GM12878 (cell line): ENCODE measurements around the gene EFNA3. TPM values are rescaled to one million over a fixed set of nuclear protein-coding genes. Genes with fewer than 3 reads are reported as not detected.

Experiments
- ATAC-seq: fragments of 200-7000 bp; cut with Tn5 transposase; 3 replicates; pipeline ENCODE4 v1.9.1; 2020; ENCODE audit warnings: mild to moderate bottlenecking, moderate library complexity
- BruUV-seq: library from RNA; stranded (reverse); fragments of 400-500 nt; replicated peaks from 2 replicates; lab custom pipeline; 2021; lab: Mats Ljungman, UMichigan
- CTCF ChIA-PET: fragments of 300-600 bp; sonication (Branson Sonifier 250); formaldehyde crosslinking; extraction: SDS; loops from one replicate; lab custom pipeline; 2021; ENCODE audit warnings: inconsistent platforms; lab: Yijun Ruan, JAX
- POLR2A ChIA-PET: fragments of 350-600 bp; formaldehyde crosslinking; extraction: SDS; loops from one replicate; lab custom pipeline; 2021; ENCODE audit warnings: inconsistent platforms; lab: Charles Lee
- RAD21 ChIA-PET: fragments of 300-600 bp; sonication (Branson Sonifier 250); formaldehyde crosslinking; loops from one replicate; lab custom pipeline; 2023; ENCODE audit warnings: antibody characterized with exemption; ENCODE audit not compliant: unreplicated experiment; lab: Charles Lee
- SMC1A ChIA-PET: fragments of 300-600 bp; sonication (Branson Sonifier 250); formaldehyde crosslinking; loops from one replicate; lab custom pipeline; 2023; ENCODE audit not compliant: unreplicated experiment, uncharacterized antibody; lab: Charles Lee
- DNase-seq: peaks from one replicate; pipeline ENCODE4 v3.0.0-alpha.2; 2011; ENCODE audit warnings: low read depth, low spot score
- FAIRE-seq: peaks from 3 replicates; lab custom pipeline; 2011; peaks lifted over from hg19 to GRCh38; lab: Jason Lieb, UNC
- H2AFZ ChIP-seq: 2 replicates; pipeline ENCODE4 v1.6.0; 2011; ENCODE audit warnings: low read depth, low read length, control low read depth; ENCODE audit not compliant: control insufficient read depth
- H3K27ac ChIP-seq: 2 replicates; pipeline ENCODE4 v1.5.1; 2011; ENCODE audit warnings: control low read depth; ENCODE audit not compliant: control insufficient read depth, insufficient read depth
- H3K27me3 ChIP-seq, 2 experiments: replicated peaks in 1 of 2; 2 replicates each; pipeline versions ENCODE4 v1.6.0 to v1.6.1; 2011; ENCODE audit warnings: low read length in 1 of 2; ENCODE audit not compliant: control insufficient read depth in 2 of 2, insufficient read depth in 2 of 2
- H3K36me3 ChIP-seq, 2 experiments: 2 replicates each; pipeline ENCODE4 v1.5.1; 2011; ENCODE audit warnings: low read length in 1 of 2; ENCODE audit not compliant: control insufficient read depth in 2 of 2, insufficient read depth in 2 of 2
- H3K4me1 ChIP-seq: 2 replicates; pipeline ENCODE4 v1.6.1; 2011; ENCODE audit warnings: mild to moderate bottlenecking, low read length, moderate library complexity, mixed read lengths; ENCODE audit not compliant: control insufficient read depth, insufficient read depth
- H3K4me2 ChIP-seq: 2 replicates; pipeline ENCODE4 v1.6.0; 2011; ENCODE audit warnings: control low read depth; ENCODE audit not compliant: control insufficient read depth, insufficient read depth
- H3K4me3 ChIP-seq: fragments of 200-600 bp; sonication (generic); 2 replicates; pipeline ENCODE4 v1.5.1; 2016
- H3K79me2 ChIP-seq: 2 replicates; pipeline ENCODE4 v1.6.0; 2011; ENCODE audit warnings: low read length; ENCODE audit not compliant: control insufficient read depth, insufficient read depth
- H3K9ac ChIP-seq: 2 replicates; pipeline ENCODE4 v1.8.0; 2011; ENCODE audit warnings: low read length, control low read depth, mixed read lengths; ENCODE audit not compliant: control insufficient read depth, insufficient read depth
- H3K9me3 ChIP-seq: replicated peaks from 3 replicates; pipeline ENCODE4 v1.5.1; 2011; ENCODE audit warnings: mild to moderate bottlenecking, low read length; ENCODE audit not compliant: control insufficient read depth, insufficient read depth
- H4K20me1 ChIP-seq: 2 replicates; pipeline ENCODE4 v1.6.0; 2011; ENCODE audit not compliant: control insufficient read depth, insufficient read depth
- WGBS: methylation state at CpG from one replicate; pipeline ENCODE4 v1.1.6; 2016; ENCODE audit warnings: low lambda C conversion rate; ENCODE audit not compliant: insufficient replicate concordance, insufficient coverage; ENCODE audit errors: missing lambda C conversion rate; 5-methylcytosine and 5-hydroxymethylcytosine counted together
- in situ Hi-C: fragments of 300-500 bp; cut with MboI; formaldehyde crosslinking; loops from 9 replicates; pipeline ENCODE4 v1.14.3; 2018; ENCODE audit warnings: mixed read lengths
- intact Hi-C: fragments of 100-400 bp; cut with micrococcal nuclease; formaldehyde crosslinking; loops from one replicate; pipeline ENCODE4 v1.14.2; 2022; ENCODE audit not compliant: unreplicated experiment
- polyA plus RNA-seq, 11 experiments: library from polyadenylated mRNA; depleted of rRNA in 4 of 11; unstranded in 6 of 11; stranded (reverse) in 5 of 11; fragments of >200 nt; fragmentation: Nextera tagmentation in 4 of 11; fragmentation: Illumina TruSeq in 1 of 11; extraction: Ambion mirVana in 4 of 11; extraction: Trizol in 1 of 11; gene quantifications; 1 replicate in 1 of 11; 2 replicates in 10 of 11; pipeline versions ENCODE4 v1.2.1 to v1.2.3, GENCODE V29; 2011 to 2016; ENCODE audit warnings: inconsistent platforms in 2 of 11, missing spikeins in 2 of 11, low read depth in 1 of 11
- total RNA-seq, 4 experiments: library from RNA; depleted of rRNA in 3 of 4; stranded (reverse); fragments of >200 nt in 3 of 4; fragmentation: Illumina TruSeq in 1 of 4; extraction: Trizol in 1 of 4; gene quantifications; 2 replicates each; pipeline versions ENCODE4 v1.2.1 to v1.2.3, GENCODE V29; 2013 to 2021
- TF ChIP-seq, protein P1 (sequence below): IDR thresholded peaks from 2 replicates; pipeline ENCODE4 v1.6.1; 2012; ENCODE audit warnings: mild to moderate bottlenecking, low read depth, low read length

The EFNA3 gene
- total and polyA plus RNA-seq, 10 of the 15 experiments (the other 5 are each of a cell fraction or from before 2014, with no cell fraction given) = 0.08 to 5.4 (median 1.1) TPM

DNA sequence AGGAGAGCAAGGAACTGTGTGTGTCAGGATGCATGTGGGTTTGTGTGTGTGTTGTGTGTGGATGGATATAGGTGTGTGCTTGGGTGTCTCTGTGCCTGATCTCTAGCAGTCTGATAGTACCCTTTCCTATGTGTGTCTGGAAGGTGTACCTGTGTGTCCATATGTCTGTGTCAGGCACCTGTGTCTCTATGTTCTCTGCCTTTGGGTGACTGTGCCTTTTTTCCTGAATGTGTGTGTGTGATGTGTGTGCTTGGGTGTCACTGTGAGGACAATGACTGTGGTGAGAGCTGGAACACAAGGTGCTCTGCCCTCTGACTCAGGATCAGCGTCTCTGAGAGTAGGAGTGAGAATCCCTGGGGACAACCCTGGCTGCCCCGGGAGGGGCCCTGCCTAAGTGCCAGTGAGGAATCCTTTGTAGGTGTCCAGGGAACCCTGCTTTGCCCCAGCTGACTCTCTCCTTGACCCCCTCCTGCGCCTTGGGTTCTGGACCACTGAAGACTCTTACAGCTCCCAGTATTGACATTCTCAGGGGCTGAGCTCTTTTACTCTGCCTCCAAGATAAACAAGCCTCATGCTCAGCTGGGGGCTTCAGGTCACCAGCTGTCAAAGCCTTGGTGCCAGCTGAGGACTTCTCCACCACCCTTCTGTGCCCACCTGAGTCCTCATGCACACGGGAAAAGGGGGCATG is 735 bp upstream of the EFNA3 start:
- H3K4me2 ChIP-seq = no peak overlapping the region
- no peaks in the 10 kb centered on the region for H3K36me3 ChIP-seq
- peaks cover 25% of the 10 kb centered on the region for H3K4me1 ChIP-seq
- intact Hi-C loops (no loop called here), in situ Hi-C loops (no loop called here)
- no peaks in the 10 kb centered on the region for H3K79me2 ChIP-seq
- BruUV-seq = no TSS peak
- H3K9ac ChIP-seq = no peak overlapping the region
- H3K27me3 ChIP-seq = peaks cover 17 to 20% of the 10 kb centered on the region in 2 experiments
- ChIA-PET SMC1A (interaction anchor here (0.6 to 1.7 kb wide), 2 partner anchors 13 to 37 kb away, joined by 3 to 5 read pairs; no protein-coding TSS in a partner anchor), CTCF (interaction anchor here (1.1 to 4.4 kb wide), 3 partner anchors 10 to 33 kb away, joined by 4 to 27 read pairs (median 5); partner anchors contain the start of gene EFNA4), RAD21 (interaction anchor here (1.0 to 1.6 kb wide), 3 partner anchors 14 to 531 kb away, joined by 3 to 7 read pairs (median 3); partner anchors contain the start of gene EFNA4), POLR2A (no interaction called here)
- H3K9me3 ChIP-seq = no peaks in the 10 kb centered on the region
- DNase-seq (no peak), FAIRE-seq (peak; percentile 83), ATAC-seq (no peak)
- no peak overlapping the region for H3K27ac ChIP-seq
- TF ChIP-seq, protein P1, sequence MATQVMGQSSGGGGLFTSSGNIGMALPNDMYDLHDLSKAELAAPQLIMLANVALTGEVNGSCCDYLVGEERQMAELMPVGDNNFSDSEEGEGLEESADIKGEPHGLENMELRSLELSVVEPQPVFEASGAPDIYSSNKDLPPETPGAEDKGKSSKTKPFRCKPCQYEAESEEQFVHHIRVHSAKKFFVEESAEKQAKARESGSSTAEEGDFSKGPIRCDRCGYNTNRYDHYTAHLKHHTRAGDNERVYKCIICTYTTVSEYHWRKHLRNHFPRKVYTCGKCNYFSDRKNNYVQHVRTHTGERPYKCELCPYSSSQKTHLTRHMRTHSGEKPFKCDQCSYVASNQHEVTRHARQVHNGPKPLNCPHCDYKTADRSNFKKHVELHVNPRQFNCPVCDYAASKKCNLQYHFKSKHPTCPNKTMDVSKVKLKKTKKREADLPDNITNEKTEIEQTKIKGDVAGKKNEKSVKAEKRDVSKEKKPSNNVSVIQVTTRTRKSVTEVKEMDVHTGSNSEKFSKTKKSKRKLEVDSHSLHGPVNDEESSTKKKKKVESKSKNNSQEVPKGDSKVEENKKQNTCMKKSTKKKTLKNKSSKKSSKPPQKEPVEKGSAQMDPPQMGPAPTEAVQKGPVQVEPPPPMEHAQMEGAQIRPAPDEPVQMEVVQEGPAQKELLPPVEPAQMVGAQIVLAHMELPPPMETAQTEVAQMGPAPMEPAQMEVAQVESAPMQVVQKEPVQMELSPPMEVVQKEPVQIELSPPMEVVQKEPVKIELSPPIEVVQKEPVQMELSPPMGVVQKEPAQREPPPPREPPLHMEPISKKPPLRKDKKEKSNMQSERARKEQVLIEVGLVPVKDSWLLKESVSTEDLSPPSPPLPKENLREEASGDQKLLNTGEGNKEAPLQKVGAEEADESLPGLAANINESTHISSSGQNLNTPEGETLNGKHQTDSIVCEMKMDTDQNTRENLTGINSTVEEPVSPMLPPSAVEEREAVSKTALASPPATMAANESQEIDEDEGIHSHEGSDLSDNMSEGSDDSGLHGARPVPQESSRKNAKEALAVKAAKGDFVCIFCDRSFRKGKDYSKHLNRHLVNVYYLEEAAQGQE = no peak
- 42% methylated on average over 4 of the region's 4 CpGs for WGBS
- no peak overlapping the region for H3K4me3 ChIP-seq
- no peaks in the 10 kb centered on the region for H4K20me1 ChIP-seq
- H2AFZ ChIP-seq = no peak overlapping the region
